Fibroblast of lung (primary cell): ENCODE measurements around the gene CHRNA9. TPM values are rescaled to one million over a fixed set of nuclear protein-coding genes. Genes with fewer than 3 reads are reported as not detected.

Source experiments
- DNase-seq, 2 donors: peaks; one replicate each; pipeline versions ENCODE4 v3.0.0 to v3.0.0-alpha.2; 2010; ENCODE audit warnings: low read depth in 2 of 2
- H2AFZ ChIP-seq: 2 replicates; pipeline ENCODE4 v1.5.1; 2012; ENCODE audit warnings: low read length, control low read depth, inconsistent platforms
- H3K27ac ChIP-seq: 2 replicates; pipeline ENCODE4 v1.5.1; 2011; ENCODE audit warnings: low read length, control low read depth; ENCODE audit not compliant: insufficient read depth
- H3K27me3 ChIP-seq: 2 replicates; pipeline ENCODE4 v1.5.1; 2011; ENCODE audit warnings: mild to moderate bottlenecking, low read length; ENCODE audit not compliant: control insufficient read depth, insufficient read depth
- H3K36me3 ChIP-seq: 2 replicates; pipeline ENCODE4 v1.5.1; 2011; ENCODE audit warnings: low read length; ENCODE audit not compliant: control insufficient read depth, insufficient read depth
- H3K4me1 ChIP-seq: 2 replicates; pipeline ENCODE4 v1.5.1; 2011; ENCODE audit warnings: low read length; ENCODE audit not compliant: control insufficient read depth, insufficient read depth; ENCODE audit errors: extremely low read depth
- H3K4me2 ChIP-seq: 2 replicates; pipeline ENCODE4 v1.5.1; 2011; ENCODE audit warnings: low read length, control low read depth; ENCODE audit not compliant: insufficient read depth; ENCODE audit errors: extremely low read depth
- H3K4me3 ChIP-seq, 4 experiments: fragments of 200-600 bp in 1 of 4; sonication (generic) in 1 of 4; replicated peaks in 1 of 4; 2 replicates each; pipeline ENCODE4 v1.5.1; 2011 to 2016; ENCODE audit warnings: low read length in 4 of 4, low read depth in 3 of 4, mild to moderate bottlenecking in 3 of 4, control low read depth in 2 of 4, inconsistent platforms in 1 of 4, mixed read lengths in 1 of 4; ENCODE audit not compliant: insufficient read depth in 1 of 4; ENCODE audit errors: control extremely low read depth in 1 of 4
- H3K79me2 ChIP-seq: 2 replicates; pipeline ENCODE4 v1.5.1; 2012; ENCODE audit warnings: mild to moderate bottlenecking, low read length, inconsistent platforms; ENCODE audit not compliant: control insufficient read depth, insufficient read depth
- H3K9ac ChIP-seq: 2 replicates; pipeline ENCODE4 v1.5.1; 2011; ENCODE audit warnings: mild to moderate bottlenecking, low read length, control low read depth; ENCODE audit not compliant: insufficient read depth
- H3K9me3 ChIP-seq: 2 replicates; pipeline ENCODE4 v1.5.1; 2012; ENCODE audit warnings: low read depth, low read length; ENCODE audit not compliant: control insufficient read depth, insufficient read depth
- H4K20me1 ChIP-seq: 2 replicates; pipeline ENCODE4 v1.5.1; 2011; ENCODE audit warnings: low read length; ENCODE audit not compliant: control insufficient read depth, insufficient read depth; ENCODE audit errors: extremely low read depth
- EZH2 ChIP-seq: IDR thresholded peaks from 2 replicates; pipeline ENCODE4 v1.5.1; 2012; ENCODE audit warnings: low read length, control low read depth, mild to moderate bottlenecking; ENCODE audit errors: missing control alignments
- polyA minus RNA-seq: library from RNA; depleted of rRNA, polyadenylated mRNA; stranded (reverse); fragments of >200 nt; gene quantifications from 2 replicates; pipeline ENCODE4 v1.2.3, GENCODE V29; 2011; ENCODE audit warnings: low replicate concordance
- polyA plus RNA-seq, 2 donors: library from polyadenylated mRNA; depleted of rRNA in 1 of 2; stranded (reverse) in 1 of 2; unstranded in 1 of 2; fragments of >200 nt; gene quantifications; 2 replicates each; pipeline ENCODE4 v1.2.1, GENCODE V29; 2011 to 2012; ENCODE audit warnings: missing spikeins in 1 of 2
- total RNA-seq: library from RNA; depleted of rRNA; stranded (reverse); fragments of >200 nt; gene quantifications from 2 replicates; pipeline ENCODE4 v1.2.1, GENCODE V29; 2014
- TF ChIP-seq, protein P1 (sequence below), 2 donors: IDR thresholded peaks in 1 of 2; conservative IDR thresholded peaks in 1 of 2; 1 replicate in 1 of 2; 2 replicates in 1 of 2; pipeline ENCODE4 v1.5.1; 2011 to 2012; ENCODE audit warnings: low read length in 2 of 2, control low read depth in 1 of 2, inconsistent platforms in 1 of 2, low read depth in 1 of 2, mild to moderate bottlenecking in 1 of 2

The CHRNA9 gene, protein sequence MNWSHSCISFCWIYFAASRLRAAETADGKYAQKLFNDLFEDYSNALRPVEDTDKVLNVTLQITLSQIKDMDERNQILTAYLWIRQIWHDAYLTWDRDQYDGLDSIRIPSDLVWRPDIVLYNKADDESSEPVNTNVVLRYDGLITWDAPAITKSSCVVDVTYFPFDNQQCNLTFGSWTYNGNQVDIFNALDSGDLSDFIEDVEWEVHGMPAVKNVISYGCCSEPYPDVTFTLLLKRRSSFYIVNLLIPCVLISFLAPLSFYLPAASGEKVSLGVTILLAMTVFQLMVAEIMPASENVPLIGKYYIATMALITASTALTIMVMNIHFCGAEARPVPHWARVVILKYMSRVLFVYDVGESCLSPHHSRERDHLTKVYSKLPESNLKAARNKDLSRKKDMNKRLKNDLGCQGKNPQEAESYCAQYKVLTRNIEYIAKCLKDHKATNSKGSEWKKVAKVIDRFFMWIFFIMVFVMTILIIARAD
- total RNA-seq = not detected in 2 replicates
- not detected in 2 replicates for polyA plus RNA-seq
- polyA plus RNA-seq (2012) = not detected in 2 replicates
- polyA minus RNA-seq = not detected in 2 replicates

DNA sequence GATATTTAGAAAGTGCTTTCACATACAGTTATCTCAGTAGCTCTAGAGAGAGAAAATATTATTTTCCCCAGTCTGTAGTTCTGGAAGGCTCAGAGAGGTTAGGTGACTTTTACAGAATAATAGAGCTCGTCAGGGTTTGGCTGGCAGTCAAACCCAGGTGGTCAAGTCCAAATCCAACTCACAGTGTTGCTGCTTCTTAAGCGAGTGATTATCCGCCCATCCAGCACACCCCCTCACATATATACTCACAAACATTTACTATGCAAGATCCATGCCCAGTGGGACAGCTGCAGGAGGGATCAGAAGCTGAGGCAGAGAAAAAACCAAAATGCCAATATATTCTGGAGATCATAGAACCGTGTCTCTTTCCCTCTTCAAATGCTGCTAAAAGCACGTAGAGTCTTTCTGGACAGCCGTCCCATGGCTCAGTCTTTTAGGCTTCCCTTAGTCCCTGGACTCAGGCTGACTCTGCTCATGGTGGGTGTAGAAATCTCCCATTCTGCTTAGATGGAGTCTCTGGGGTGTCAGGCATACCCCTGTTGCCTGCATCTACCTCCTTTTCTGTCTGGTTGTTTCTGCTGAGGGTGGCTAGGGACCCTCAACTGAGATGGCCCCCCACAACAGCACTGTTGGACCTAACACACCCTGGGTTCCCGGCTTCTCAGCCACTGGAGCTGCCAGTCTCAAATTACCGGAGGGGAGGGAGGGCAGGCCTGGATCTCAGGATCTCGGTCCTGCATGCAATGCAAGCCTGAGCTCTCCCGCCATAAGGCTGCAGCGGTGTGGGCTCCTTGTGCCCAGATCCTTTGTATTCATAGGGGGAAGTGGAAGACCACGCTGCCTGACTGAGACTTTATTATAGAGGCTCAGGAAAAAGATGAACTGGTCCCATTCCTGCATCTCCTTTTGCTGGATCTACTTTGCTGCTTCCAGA lies at the start of gene CHRNA9:
CHRNA9 (plus strand) TSS at position 743 of the 934 bp plus-strand sequence; CDS start at position 878, 135 bp downstream.
- Histone ChIP-seq H3K4me3 (no peak within 1 kb of the TSS), H3K79me2 (no peaks in the 10 kb centered on the region), H4K20me1 (no peaks in the 10 kb centered on the region), H3K4me1 (no peaks in the 10 kb centered on the region), H3K27ac (no peak within 1 kb of the TSS), H3K4me2 (no peak within 1 kb of the TSS), H3K9ac (no peak within 1 kb of the TSS), H3K36me3 (no peaks in the 10 kb centered on the region), H3K9me3 (no peaks in the 10 kb centered on the region), H2AFZ (no peak within 1 kb of the TSS), H3K27me3 (no peaks in the 10 kb centered on the region)
- DNase-seq = peak in 1 of 2 donors; percentile 50
- no peak for TF ChIP-seq EZH2
- TF ChIP-seq, protein P1, sequence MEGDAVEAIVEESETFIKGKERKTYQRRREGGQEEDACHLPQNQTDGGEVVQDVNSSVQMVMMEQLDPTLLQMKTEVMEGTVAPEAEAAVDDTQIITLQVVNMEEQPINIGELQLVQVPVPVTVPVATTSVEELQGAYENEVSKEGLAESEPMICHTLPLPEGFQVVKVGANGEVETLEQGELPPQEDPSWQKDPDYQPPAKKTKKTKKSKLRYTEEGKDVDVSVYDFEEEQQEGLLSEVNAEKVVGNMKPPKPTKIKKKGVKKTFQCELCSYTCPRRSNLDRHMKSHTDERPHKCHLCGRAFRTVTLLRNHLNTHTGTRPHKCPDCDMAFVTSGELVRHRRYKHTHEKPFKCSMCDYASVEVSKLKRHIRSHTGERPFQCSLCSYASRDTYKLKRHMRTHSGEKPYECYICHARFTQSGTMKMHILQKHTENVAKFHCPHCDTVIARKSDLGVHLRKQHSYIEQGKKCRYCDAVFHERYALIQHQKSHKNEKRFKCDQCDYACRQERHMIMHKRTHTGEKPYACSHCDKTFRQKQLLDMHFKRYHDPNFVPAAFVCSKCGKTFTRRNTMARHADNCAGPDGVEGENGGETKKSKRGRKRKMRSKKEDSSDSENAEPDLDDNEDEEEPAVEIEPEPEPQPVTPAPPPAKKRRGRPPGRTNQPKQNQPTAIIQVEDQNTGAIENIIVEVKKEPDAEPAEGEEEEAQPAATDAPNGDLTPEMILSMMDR (conservative IDR thresholded peaks at IDR 0.05 in 1 of 2, IDR thresholded peaks at IDR 0.05 in 1 of 2; ENCODE audit: low read depth in 1 of 2, low read length in 2 of 2) = no peak

GRCh38 chr4:40285692-40286091 lies 49.4 kb upstream of the CHRNA9 start:
- Histone ChIP-seq H3K9me3 (no peaks in the 10 kb centered on the region), H3K27me3 (no peaks in the 10 kb centered on the region), H3K27ac (no peak overlapping the region), H3K4me3 (no peak overlapping the region), H3K79me2 (no peaks in the 10 kb centered on the region), H3K36me3 (no peaks in the 10 kb centered on the region), H2AFZ (no peak overlapping the region), H4K20me1 (no peaks in the 10 kb centered on the region), H3K4me2 (no peak overlapping the region), H3K4me1 (no peaks in the 10 kb centered on the region), H3K9ac (no peak overlapping the region)
- TF ChIP-seq, protein P1 (conservative IDR thresholded peaks at IDR 0.05 in 1 of 2, IDR thresholded peaks at IDR 0.05 in 1 of 2; ENCODE audit: low read depth in 1 of 2, low read length in 2 of 2) = no peak
- no peak for TF ChIP-seq EZH2
- DNase-seq = no peak

GRCh38 chr4:40288566-40288965 lies 46.6 kb upstream of the CHRNA9 start:
- Histone ChIP-seq H3K9me3 (no peaks in the 10 kb centered on the region), H2AFZ (no peak overlapping the region)
- TF ChIP-seq, protein P1 (conservative IDR thresholded peaks at IDR 0.05 in 1 of 2, IDR thresholded peaks at IDR 0.05 in 1 of 2; ENCODE audit: low read depth in 1 of 2, low read length in 2 of 2) = no peak
- no peak for TF ChIP-seq EZH2

More at GRCh38 chr4:40288566-40288965, 46.6 kb upstream of the CHRNA9 start:
- Histone ChIP-seq H3K27me3 (no peaks in the 10 kb centered on the region), H4K20me1 (no peaks in the 10 kb centered on the region), H3K79me2 (no peaks in the 10 kb centered on the region), H3K9ac (no peak overlapping the region), H3K36me3 (no peaks in the 10 kb centered on the region), H3K4me1 (no peaks in the 10 kb centered on the region), H3K4me3 (no peak overlapping the region), H3K4me2 (no peak overlapping the region), H3K27ac (no peak overlapping the region)
- DNase-seq = no peak
